ENCODE data around the gene DCDC2B. TPM values are rescaled to one million over a fixed set of nuclear protein-coding genes. Genes with fewer than 3 reads are reported as not detected.

DCDC2B gene
- total and polyA plus RNA-seq, 9 of the 15 experiments (the other 6 are each of a cell fraction or from before 2014, with no cell fraction given): not detected

GRCh38 chr1:32200226-32201010 lies 8.5 kb upstream of the DCDC2B start, which contains the start of gene CCDC28B (continued):
- TF ChIP-seq ETV6 (IDR thresholded peaks at IDR 0.05; ENCODE audit: borderline replicate concordance in 1 of 2, low read depth in 2 of 2, low read length in 1 of 2) (no peak), ETV6 (CRISPR knock-in tag; IDR thresholded peaks at IDR 0.05; ENCODE audit: borderline replicate concordance) (no peak), ZNF174 (CRISPR knock-in tag; IDR thresholded peaks at IDR 0.05) (no peak), ZNF133 (CRISPR knock-in tag; IDR thresholded peaks at IDR 0.05) (no peak), NFE2 (IDR thresholded peaks at IDR 0.05; ENCODE audit: low read depth) (no peak), RFX1 (IDR thresholded peaks at IDR 0.05) (no peak), TGIF2 (CRISPR knock-in tag; IDR thresholded peaks at IDR 0.05) (no peak), FOXK1 (CRISPR knock-in tag; IDR thresholded peaks at IDR 0.05; ENCODE audit: borderline replicate concordance) (no peak)

DNA sequence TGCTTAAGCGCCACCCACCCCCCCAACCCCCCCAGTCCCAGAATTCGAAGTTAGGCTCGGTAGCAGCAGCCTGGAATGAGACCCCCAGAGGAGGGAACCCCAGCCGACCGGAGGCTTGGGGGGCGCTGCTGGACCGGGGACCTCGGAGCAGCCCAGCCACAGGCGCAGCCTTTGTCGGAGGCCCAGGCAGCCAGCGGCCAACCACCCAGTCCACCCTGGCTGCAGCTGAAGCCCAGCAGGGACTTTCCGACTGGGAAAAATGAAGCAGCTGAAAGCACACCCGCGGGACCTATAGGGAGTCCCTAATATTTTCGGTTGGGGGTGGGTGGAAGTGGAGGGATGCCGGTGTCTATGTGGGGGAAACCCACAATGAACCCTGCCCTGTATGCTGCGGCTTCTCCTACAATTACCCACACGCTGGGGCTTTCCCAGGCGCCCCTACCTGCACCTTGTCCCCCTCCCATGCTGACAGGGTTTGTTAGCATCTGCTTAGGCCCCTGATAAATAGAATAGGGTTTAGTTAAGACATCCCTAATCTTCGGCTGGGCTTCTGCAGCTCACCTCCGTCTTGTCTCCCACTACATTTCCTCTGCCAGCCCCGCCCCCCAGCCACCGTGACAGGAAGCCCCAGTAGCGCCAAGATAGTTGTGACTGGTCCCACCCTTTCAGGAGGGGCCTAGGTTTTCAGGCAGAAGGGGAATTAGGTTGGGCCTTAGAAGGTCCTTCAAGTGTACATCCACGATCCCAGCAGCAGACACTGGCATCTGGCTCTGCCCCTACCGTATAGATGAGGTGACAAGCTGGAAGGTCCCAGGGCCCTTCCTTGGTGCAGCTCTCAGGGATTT lies 7.7 kb upstream of the DCDC2B start:
- Histone ChIP-seq H2AFZ (ENCODE audit: low read depth, low read length) (peak overlapping the region; percentile 97), H3K27ac (ENCODE audit: extremely low read depth, low read depth, low read length) (peak overlapping the region; percentile 75), H3K9me3 (replicated peaks; ENCODE audit: control insufficient read depth, insufficient read depth, low read depth, low read length) (no peaks in the 10 kb centered on the region), H3K9me1 (ENCODE audit: control insufficient read depth, insufficient read depth, low read length) (peaks cover 3% of the 10 kb centered on the region), H3K4me3 (peak overlapping the region; percentile 49), H4K20me1 (replicated peaks; ENCODE audit: control insufficient read depth, insufficient read depth, low read length) (no peaks in the 10 kb centered on the region; the same call in none of the 2 replicates), H3K79me2 (ENCODE audit: control insufficient read depth, insufficient read depth, low read length) (peaks cover 20% of the 10 kb centered on the region), H3K4me2 (ENCODE audit: insufficient read depth, low read length) (peak overlapping the region; percentile 90), H3K4me1 (replicated peaks in 1 of 2; ENCODE audit: control insufficient read depth in 2 of 2, insufficient read depth in 2 of 2, low read length in 2 of 2) (peaks cover 22 to 54% of the 10 kb centered on the region in 2 experiments), H3K9ac (ENCODE audit: insufficient read depth in 1 of 2, low read depth in 2 of 2, low read length in 2 of 2) (peak overlapping the region; percentile 69 to 89), H3K36me3 (ENCODE audit: control insufficient read depth, insufficient read depth, low read length) (peaks cover 24% of the 10 kb centered on the region), H3K27me3 (ENCODE audit: control insufficient read depth in 2 of 2, insufficient read depth in 2 of 2, low read length in 2 of 2) (no peaks in the 10 kb centered on the region)
- ATAC-seq (peak; percentile 68), DNase-seq (ENCODE audit: extremely low read depth in 1 of 4, low spot score in 3 of 4) (peak; percentile 79 to 93 (median 84)), FAIRE-seq (peak; percentile 91)
- 2% methylated on average over 26 of the region's 26 CpGs for WGBS (ENCODE audit: insufficient coverage, low coverage, missing lambda C conversion rate)
- POLR2A ChIA-PET: interaction anchor here (0.6 to 10.8 kb wide), 20 partner anchors 9 to 458 kb away, joined by 3 to 201 read pairs (median 4); partner anchors contain the start of genes DCDC2B, KPNA6, MARCKSL1 and TMEM39B
- BruUV-seq (replicated peaks): TSS peak; percentile 55
- in situ Hi-C loops (cut with MboI) (no loop called here), intact Hi-C loops (cut with micrococcal nuclease) (no loop called here)
- CTCF ChIA-PET (ENCODE audit: low intra/inter-chr PET ratio): no interaction called here
- TF ChIP-seq, protein P1, sequence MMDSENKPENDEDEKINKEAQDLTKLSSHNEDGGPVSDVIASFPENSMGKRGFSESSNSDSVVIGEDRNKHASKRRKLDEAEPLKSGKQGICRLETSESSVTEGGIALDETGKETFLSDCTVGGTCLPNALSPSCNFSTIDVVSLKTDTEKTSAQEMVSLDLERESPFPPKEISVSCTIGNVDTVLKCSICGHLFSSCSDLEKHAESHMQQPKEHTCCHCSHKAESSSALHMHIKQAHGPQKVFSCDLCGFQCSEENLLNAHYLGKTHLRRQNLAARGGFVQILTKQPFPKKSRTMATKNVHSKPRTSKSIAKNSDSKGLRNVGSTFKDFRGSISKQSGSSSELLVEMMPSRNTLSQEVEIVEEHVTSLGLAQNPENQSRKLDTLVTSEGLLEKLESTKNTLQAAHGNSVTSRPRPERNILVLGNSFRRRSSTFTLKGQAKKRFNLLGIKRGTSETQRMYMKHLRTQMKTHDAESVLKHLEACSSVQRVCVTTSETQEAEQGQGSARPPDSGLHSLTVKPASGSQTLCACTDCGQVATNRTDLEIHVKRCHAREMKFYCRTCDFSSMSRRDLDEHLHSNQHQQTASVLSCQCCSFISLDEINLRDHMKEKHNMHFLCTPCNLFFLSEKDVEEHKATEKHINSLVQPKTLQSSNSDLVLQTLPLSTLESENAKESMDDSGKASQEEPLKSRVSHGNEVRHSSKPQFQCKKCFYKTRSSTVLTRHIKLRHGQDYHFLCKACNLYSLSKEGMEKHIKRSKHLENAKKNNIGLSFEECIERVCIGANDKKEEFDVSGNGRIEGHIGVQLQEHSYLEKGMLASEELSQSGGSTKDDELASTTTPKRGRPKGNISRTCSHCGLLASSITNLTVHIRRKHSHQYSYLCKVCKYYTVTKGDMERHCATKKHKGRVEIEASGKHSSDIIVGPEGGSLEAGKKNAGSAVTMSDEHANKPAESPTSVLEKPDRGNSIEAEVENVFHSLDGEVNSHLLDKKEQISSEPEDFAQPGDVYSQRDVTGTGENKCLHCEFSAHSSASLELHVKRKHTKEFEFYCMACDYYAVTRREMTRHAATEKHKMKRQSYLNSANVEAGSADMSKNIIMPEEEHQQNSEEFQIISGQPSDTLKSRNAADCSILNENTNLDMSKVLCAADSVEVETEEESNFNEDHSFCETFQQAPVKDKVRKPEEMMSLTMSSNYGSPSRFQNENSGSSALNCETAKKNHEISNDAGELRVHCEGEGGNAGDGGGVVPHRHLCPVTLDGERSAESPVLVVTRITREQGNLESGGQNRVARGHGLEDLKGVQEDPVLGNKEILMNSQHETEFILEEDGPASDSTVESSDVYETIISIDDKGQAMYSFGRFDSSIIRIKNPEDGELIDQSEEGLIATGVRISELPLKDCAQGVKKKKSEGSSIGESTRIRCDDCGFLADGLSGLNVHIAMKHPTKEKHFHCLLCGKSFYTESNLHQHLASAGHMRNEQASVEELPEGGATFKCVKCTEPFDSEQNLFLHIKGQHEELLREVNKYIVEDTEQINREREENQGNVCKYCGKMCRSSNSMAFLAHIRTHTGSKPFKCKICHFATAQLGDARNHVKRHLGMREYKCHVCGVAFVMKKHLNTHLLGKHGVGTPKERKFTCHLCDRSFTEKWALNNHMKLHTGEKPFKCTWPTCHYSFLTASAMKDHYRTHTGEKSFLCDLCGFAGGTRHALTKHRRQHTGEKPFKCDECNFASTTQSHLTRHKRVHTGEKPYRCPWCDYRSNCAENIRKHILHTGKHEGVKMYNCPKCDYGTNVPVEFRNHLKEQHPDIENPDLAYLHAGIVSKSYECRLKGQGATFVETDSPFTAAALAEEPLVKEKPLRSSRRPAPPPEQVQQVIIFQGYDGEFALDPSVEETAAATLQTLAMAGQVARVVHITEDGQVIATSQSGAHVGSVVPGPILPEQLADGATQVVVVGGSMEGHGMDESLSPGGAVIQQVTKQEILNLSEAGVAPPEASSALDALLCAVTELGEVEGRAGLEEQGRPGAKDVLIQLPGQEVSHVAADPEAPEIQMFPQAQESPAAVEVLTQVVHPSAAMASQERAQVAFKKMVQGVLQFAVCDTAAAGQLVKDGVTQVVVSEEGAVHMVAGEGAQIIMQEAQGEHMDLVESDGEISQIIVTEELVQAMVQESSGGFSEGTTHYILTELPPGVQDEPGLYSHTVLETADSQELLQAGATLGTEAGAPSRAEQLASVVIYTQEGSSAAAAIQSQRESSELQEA (IDR thresholded peaks at IDR 0.05; ENCODE audit: low read depth): no peak
- TF ChIP-seq SMC3 (conservative IDR thresholded peaks at IDR 0.05; ENCODE audit: insufficient read depth, low read depth, low read length): 0 out of 2 replicates have a peak, but pooled peaks have one; percentile 10
- peak; percentile 43 for TF ChIP-seq KDM5B (IDR thresholded peaks at IDR 0.05; ENCODE audit: insufficient replicate concordance, low read depth, low read length)

All from K562 (cell line).